H1 (cell line): ENCODE data around the gene ADD1. TPM values are rescaled to one million over a fixed set of nuclear protein-coding genes. Genes with fewer than 3 reads are reported as not detected.

Source experiments
- CTCF ChIA-PET: fragments of 300-600 bp; sonication (Branson Sonifier 250); formaldehyde crosslinking; loops from one replicate; lab custom pipeline; 2021; ENCODE audit not compliant: partially characterized antibody; lab: Charles Lee
- POLR2A ChIA-PET: fragments of 300-600 bp; sonication (Branson Sonifier 250); formaldehyde crosslinking; loops from one replicate; lab custom pipeline; 2021; ENCODE audit warnings: inconsistent platforms; ENCODE audit not compliant: partially characterized antibody; lab: Charles Lee
- DNase-seq, 2 experiments: peaks; one replicate each; pipeline versions ENCODE4 v3.0.0 to v3.0.0-alpha.2; 2010 to 2022; ENCODE audit warnings: low spot score in 2 of 2, low read depth in 1 of 2, mixed read lengths in 1 of 2
- FAIRE-seq: peaks from 2 replicates; lab custom pipeline; 2011; peaks lifted over from hg19 to GRCh38; lab: Jason Lieb, UNC
- H2AFZ ChIP-seq: 2 replicates; pipeline ENCODE4 v1.8.1; 2012; ENCODE audit warnings: low read length, inconsistent platforms
- H2AK5ac ChIP-seq: 2 replicates; pipeline ENCODE4 v1.6.1; 2013; ENCODE audit warnings: low read depth, low read length
- H2BK120ac ChIP-seq: replicated peaks from 2 replicates; pipeline ENCODE3; 2013; ENCODE audit warnings: low read depth, low read length, inconsistent platforms
- H2BK12ac ChIP-seq: 2 replicates; pipeline ENCODE4 v1.6.1; 2013; ENCODE audit warnings: low read depth, low read length
- H2BK15ac ChIP-seq: 2 replicates; pipeline ENCODE4 v1.6.1; 2013; ENCODE audit warnings: low read length
- H2BK20ac ChIP-seq: 2 replicates; pipeline ENCODE4 v1.6.1; 2013; ENCODE audit warnings: low read length
- H2BK5ac ChIP-seq: 2 replicates; pipeline ENCODE4 v1.6.1; 2013; ENCODE audit warnings: low read depth, low read length
- H3K14ac ChIP-seq: 2 replicates; pipeline ENCODE4 v1.6.1; 2013; ENCODE audit warnings: inconsistent platforms; ENCODE audit not compliant: insufficient read length
- H3K18ac ChIP-seq: 2 replicates; pipeline ENCODE4 v1.6.1; 2013; ENCODE audit warnings: low read length; ENCODE audit errors: extremely low read depth
- H3K23ac ChIP-seq: 2 replicates; pipeline ENCODE4 v1.6.1; 2013; ENCODE audit warnings: inconsistent platforms; ENCODE audit not compliant: insufficient read length
- H3K23me2 ChIP-seq: 2 replicates; pipeline ENCODE4 v1.6.1; 2013; ENCODE audit warnings: low read depth, low read length
- H3K27ac ChIP-seq: 2 replicates; pipeline ENCODE4 v1.6.1; 2011; ENCODE audit warnings: low read depth, low read length, inconsistent platforms
- H3K27me3 ChIP-seq, 4 experiments: replicated peaks in 1 of 4; 1 replicate in 1 of 4; 2 replicates in 3 of 4; pipeline versions ENCODE4 v1.6.1 to v1.8.1; 2011 to 2013; ENCODE audit warnings: low read length in 3 of 4, mild to moderate bottlenecking in 3 of 4, inconsistent platforms in 2 of 4, mixed read lengths in 2 of 4, moderate library complexity in 1 of 4; ENCODE audit not compliant: control insufficient read depth in 3 of 4, insufficient read depth in 3 of 4; ENCODE audit errors: extremely low read depth in 1 of 4
- H3K36me3 ChIP-seq, 4 experiments: 2 replicates each; pipeline versions ENCODE4 v1.6.1 to v1.8.1; 2011 to 2013; ENCODE audit warnings: mild to moderate bottlenecking in 4 of 4, low read length in 3 of 4, moderate library complexity in 2 of 4, control low read depth in 1 of 4, inconsistent platforms in 1 of 4; ENCODE audit not compliant: insufficient read depth in 4 of 4, control insufficient read depth in 2 of 4
- H3K4ac ChIP-seq: replicated peaks from 2 replicates; pipeline ENCODE3; 2013; ENCODE audit warnings: low read length, low read depth, mixed read lengths, inconsistent platforms; ENCODE audit not compliant: insufficient read length
- H3K4me1 ChIP-seq, 4 experiments: replicated peaks in 1 of 4; 1 replicate in 1 of 4; 2 replicates in 3 of 4; pipeline versions ENCODE4 v1.6.1 to v1.8.1; 2011 to 2013; ENCODE audit warnings: low read length in 3 of 4, inconsistent platforms in 2 of 4, mixed read lengths in 1 of 4; ENCODE audit not compliant: insufficient read depth in 4 of 4, control insufficient read depth in 3 of 4
- H3K4me2 ChIP-seq, 2 experiments: 2 replicates each; pipeline versions ENCODE4 v1.6.1 to v1.8.1; 2011 to 2013; ENCODE audit warnings: low read depth in 2 of 2, low read length in 2 of 2, control low read depth in 1 of 2, inconsistent platforms in 1 of 2, mild to moderate bottlenecking in 1 of 2; ENCODE audit not compliant: insufficient read depth in 1 of 2
- H3K4me3 ChIP-seq, 4 experiments: fragments of 200-600, 300-600 bp in 1 of 4; sonication (generic), shearing (Covaris generic), sonication (Bioruptor Twin) in 1 of 4; 2 replicates each; pipeline versions ENCODE4 v1.5.1 to v1.8.1; 2011 to 2016; ENCODE audit warnings: low read length in 4 of 4, low read depth in 3 of 4, control low read depth in 2 of 4, inconsistent platforms in 2 of 4, mild to moderate bottlenecking in 2 of 4, mixed read lengths in 1 of 4, moderate library complexity in 1 of 4; ENCODE audit not compliant: insufficient read depth in 2 of 4; ENCODE audit errors: extremely low read depth in 1 of 4
- H3K56ac ChIP-seq: replicated peaks from 2 replicates; pipeline ENCODE3; 2013; ENCODE audit warnings: low read depth, mild to moderate bottlenecking, mixed read lengths, low read length, inconsistent platforms; ENCODE audit not compliant: insufficient read length
- H3K79me1 ChIP-seq: 2 replicates; pipeline ENCODE4 v1.6.1; 2013; ENCODE audit warnings: low read depth, low read length, control low read depth
- H3K79me2 ChIP-seq, 2 experiments: 2 replicates each; pipeline versions ENCODE4 v1.6.1 to v1.8.1; 2012 to 2013; ENCODE audit warnings: low read length in 2 of 2, mild to moderate bottlenecking in 2 of 2, inconsistent platforms in 1 of 2; ENCODE audit not compliant: insufficient read depth in 2 of 2, control insufficient read depth in 1 of 2
- H3K9ac ChIP-seq, 4 experiments: replicated peaks in 1 of 4; 1 replicate in 1 of 4; 2 replicates in 3 of 4; pipeline versions ENCODE4 v1.6.1 to v1.8.1; 2011 to 2013; ENCODE audit warnings: low read depth in 3 of 4, low read length in 3 of 4, control low read depth in 2 of 4, mild to moderate bottlenecking in 2 of 4, moderate library complexity in 2 of 4, inconsistent platforms in 1 of 4; ENCODE audit errors: extremely low read depth in 1 of 4
- H3K9me3 ChIP-seq, 2 experiments: 2 replicates each; pipeline versions ENCODE4 v1.6.1 to v1.8.1; 2012 to 2013; ENCODE audit warnings: mild to moderate bottlenecking in 2 of 2, moderate library complexity in 2 of 2, control low read depth in 1 of 2, inconsistent platforms in 1 of 2, low read depth in 1 of 2, low read length in 1 of 2, mixed read lengths in 1 of 2; ENCODE audit not compliant: insufficient read depth in 2 of 2
- H4K20me1 ChIP-seq, 2 experiments: replicated peaks in 1 of 2; 2 replicates each; pipeline versions ENCODE3 to v1.8.1; 2011 to 2013; ENCODE audit warnings: inconsistent platforms in 2 of 2, low read length in 2 of 2, mild to moderate bottlenecking in 1 of 2; ENCODE audit not compliant: insufficient read depth in 2 of 2, control insufficient read depth in 1 of 2
- H4K5ac ChIP-seq: 2 replicates; pipeline ENCODE4 v1.6.1; 2013; ENCODE audit warnings: low read length, low read depth, mixed read lengths, inconsistent platforms; ENCODE audit not compliant: insufficient read length
- H4K8ac ChIP-seq: 2 replicates; pipeline ENCODE4 v1.8.0; 2013; ENCODE audit warnings: mild to moderate bottlenecking, moderate library complexity, low read length, inconsistent platforms; ENCODE audit not compliant: insufficient read depth; ENCODE audit errors: extremely low read depth
- H4K91ac ChIP-seq: replicated peaks from 2 replicates; pipeline ENCODE3; 2013; ENCODE audit warnings: low read length, mixed read lengths, inconsistent platforms; ENCODE audit not compliant: insufficient read length
- WGBS, 2 experiments: shearing (Covaris generic) in 1 of 2; methylation state at CpG; one replicate each; pipeline versions ENCODE4 v1.1.6 to v1.1.7; 2013 to 2015; ENCODE audit warnings: low lambda C conversion rate in 2 of 2, mixed read lengths in 2 of 2, inconsistent platforms in 1 of 2, low coverage in 1 of 2, missing lambda C conversion rate in 1 of 2; ENCODE audit not compliant: insufficient replicate concordance in 2 of 2, insufficient coverage in 1 of 2, insufficient read length in 1 of 2; ENCODE audit errors: extremely low coverage in 1 of 2, missing lambda C conversion rate in 1 of 2; 5-methylcytosine and 5-hydroxymethylcytosine counted together
- polyA plus RNA-seq, 7 experiments: library from polyadenylated mRNA; depleted of rRNA in 3 of 7; stranded (reverse) in 5 of 7; unstranded in 2 of 7; fragments of >200 nt in 5 of 7; fragments of 200-250 nt in 2 of 7; gene quantifications; 1 replicate in 5 of 7; 2 replicates in 1 of 7; 4 replicates in 1 of 7; pipeline versions ENCODE4 v1.2.1 to v1.2.3, GENCODE V29; 2011 to 2013; ENCODE audit warnings: missing spikeins in 2 of 7, mixed read lengths in 2 of 7
- total RNA-seq: library from RNA; stranded (reverse); fragmentation: NEBNext Ultra II Directional; extraction: Animal tissue kit (Norgen Biotek cat#: 25700); gene quantifications from 2 replicates; pipeline ENCODE4 v1.2.1, GENCODE V29; 2021

Gene ADD1
- total and polyA plus RNA-seq, 2 of the 8 experiments (the other 6 are each of a cell fraction or from before 2014, with no cell fraction given) = 113 to 143 TPM

GRCh38 chr4:2846172-2846571 lies 2.5 kb downstream of the ADD1 start:
- H3K79me2 ChIP-seq = peaks cover 14 to 65% of the 10 kb centered on the region in 2 experiments
- no peaks in the 10 kb centered on the region for H3K9me3 ChIP-seq
- H2BK5ac ChIP-seq = no peak overlapping the region
- H4K8ac ChIP-seq = no peak overlapping the region
- peaks cover 7% of the 10 kb centered on the region; the same call in 1 of the 2 replicates for H3K79me1 ChIP-seq
- H2AFZ ChIP-seq = no peak overlapping the region
- POLR2A ChIA-PET = no interaction called here
- no peak overlapping the region for H3K4me3 ChIP-seq
- H3K4me1 ChIP-seq = peaks cover 0 to 5% (median under 1%) of the 10 kb centered on the region in 4 experiments; a peak in 4 of 7 replicates
- peaks cover 3 to 4% of the 10 kb centered on the region in 2 experiments for H4K20me1 ChIP-seq
- no peaks in the 10 kb centered on the region for H3K36me3 ChIP-seq
- H3K27ac ChIP-seq = no peak overlapping the region
- no peak overlapping the region for H2BK12ac ChIP-seq
- 89% methylated on average over 2 of the region's 2 CpGs; no CpG with 5 or more reads in 1 of the 2 experiments for WGBS, 2 experiments
- H3K4ac ChIP-seq = no peak overlapping the region
- no peak overlapping the region for H3K18ac ChIP-seq
- H3K4me2 ChIP-seq = no peak overlapping the region
- no peak overlapping the region for H2AK5ac ChIP-seq
- H3K56ac ChIP-seq = no peak overlapping the region
- H2BK20ac ChIP-seq = no peak overlapping the region
- no peak overlapping the region for H2BK120ac ChIP-seq
- CTCF ChIA-PET = no interaction called here
- DNase-seq (no peak), FAIRE-seq (no peak)
- H3K27me3 ChIP-seq = no peaks in the 10 kb centered on the region
- no peak overlapping the region for H3K23ac ChIP-seq
- H3K9ac ChIP-seq = no peak overlapping the region
- H3K14ac ChIP-seq = no peak overlapping the region
- H2BK15ac ChIP-seq = no peak overlapping the region
- no peak overlapping the region for H4K91ac ChIP-seq
- peaks cover 8% of the 10 kb centered on the region for H3K23me2 ChIP-seq
- no peak overlapping the region for H4K5ac ChIP-seq
